ENCODE data around the gene FRAT2.

Gene FRAT2
- 29.4 to 36.4 (median 34.0) reads per million in 4 experiments for total RNA-seq

DNA sequence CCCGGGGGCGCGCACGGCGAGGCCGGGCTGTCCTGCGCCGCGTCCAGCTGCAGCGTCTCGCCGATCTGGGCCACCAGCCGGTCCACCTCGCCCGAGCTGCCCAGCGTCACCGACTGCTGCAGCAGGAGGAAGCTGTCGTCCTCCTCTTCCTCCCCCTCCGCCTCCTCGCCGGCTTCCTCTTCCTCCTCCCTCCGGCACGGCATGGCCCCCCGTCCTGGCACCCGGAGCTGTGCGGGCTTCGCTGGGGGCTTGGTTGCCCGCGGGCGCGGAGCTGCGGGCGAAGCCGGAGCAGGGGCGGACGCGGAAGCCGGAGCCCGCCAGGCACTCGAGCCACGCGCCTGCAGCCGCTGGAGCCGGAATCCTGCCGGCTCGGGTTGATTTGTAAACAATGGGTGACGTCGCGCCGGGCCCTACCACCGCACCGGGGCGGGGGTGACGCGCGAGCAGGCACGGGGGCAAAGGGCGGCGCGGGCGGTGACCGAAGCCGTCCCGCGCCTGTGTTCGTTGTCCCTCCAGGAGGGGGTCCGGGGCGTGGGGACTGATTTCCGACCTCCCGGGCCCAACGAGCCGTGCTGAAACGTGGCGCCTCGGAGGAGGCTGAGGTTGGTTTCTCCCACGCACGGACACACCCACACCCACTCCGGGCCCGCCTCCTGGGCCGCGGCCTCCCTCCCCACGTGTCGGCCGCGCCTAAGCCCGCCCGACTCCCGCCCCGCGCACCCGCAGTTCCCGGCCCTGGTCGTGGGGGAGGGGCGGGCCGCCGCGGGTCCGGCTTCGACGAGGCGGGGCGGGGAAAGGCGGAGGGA is at the start of gene FRAT2:
Gene FRAT2 (minus strand): TSS at position 360 of the 806 bp plus-strand sequence. CDS start 157 bp downstream, at position 203.
- DNase-seq, result peak; percentile 85

DNA sequence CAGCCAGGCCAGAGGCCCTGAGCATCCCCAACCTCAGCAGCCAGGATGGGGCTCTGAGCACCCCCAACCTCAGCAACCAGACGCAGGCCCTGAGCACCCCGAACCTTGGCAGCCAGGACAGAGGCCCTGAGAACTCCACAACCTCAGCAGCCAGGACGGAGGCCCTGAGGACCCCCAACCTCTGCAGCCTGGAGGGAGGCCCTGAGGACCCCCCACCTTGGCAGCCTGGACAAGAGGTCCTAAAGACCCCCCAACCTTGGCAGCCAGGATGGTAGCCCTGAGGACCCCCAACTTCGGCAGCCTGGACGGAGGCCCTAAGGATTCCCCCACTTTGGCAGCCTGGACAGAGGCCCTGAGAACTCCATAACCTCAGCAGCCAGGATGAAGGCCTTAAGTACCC is 49.6 kb upstream of the FRAT2 start:
- DNase-seq, result no peak

GRCh38 chr10:97383159-97383558 is 48.6 kb upstream of the FRAT2 start:
- no peak for DNase-seq

DNA sequence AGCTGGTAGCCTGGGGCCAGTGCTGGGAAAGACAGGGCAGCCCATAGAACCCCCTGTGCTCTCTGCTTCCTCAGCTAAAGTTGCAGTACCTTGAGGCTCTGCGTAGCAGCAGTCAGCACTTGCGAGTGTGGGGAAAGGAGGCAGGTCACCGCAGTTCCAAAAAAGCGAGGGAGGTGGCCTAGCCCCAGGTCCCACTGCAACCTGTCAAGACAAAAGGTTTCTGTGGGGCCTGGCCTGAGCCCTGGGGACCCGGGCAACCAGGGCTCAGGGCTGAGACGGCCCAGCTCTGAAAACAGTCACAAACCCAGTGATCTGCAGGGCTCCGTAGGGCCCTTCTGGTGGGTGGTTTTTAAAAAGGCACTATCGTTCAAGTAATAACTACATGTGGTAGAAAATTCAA is 47.1 kb upstream of the FRAT2 start:
- no peak for DNase-seq

DNA sequence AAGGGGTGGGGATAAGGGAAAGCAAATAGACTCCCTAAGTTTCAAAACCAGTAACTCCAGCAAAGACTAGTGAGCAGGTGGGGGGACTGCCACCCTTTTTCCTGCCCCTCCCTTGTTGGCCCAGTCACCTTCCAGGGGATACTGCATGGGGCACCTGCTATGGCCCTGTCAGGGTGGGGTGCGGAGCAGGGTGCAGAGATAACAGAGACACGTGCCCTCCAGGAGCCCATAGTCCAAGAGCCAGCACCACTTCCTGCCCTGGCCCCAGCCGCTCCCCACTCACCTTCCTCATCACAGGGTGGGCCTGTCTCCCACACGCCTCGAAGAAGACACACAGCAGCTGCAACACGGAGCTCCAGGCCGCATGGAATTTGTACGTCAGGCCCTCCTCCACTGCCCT is 46.0 kb upstream of the FRAT2 start:
- no peak for DNase-seq

DNA sequence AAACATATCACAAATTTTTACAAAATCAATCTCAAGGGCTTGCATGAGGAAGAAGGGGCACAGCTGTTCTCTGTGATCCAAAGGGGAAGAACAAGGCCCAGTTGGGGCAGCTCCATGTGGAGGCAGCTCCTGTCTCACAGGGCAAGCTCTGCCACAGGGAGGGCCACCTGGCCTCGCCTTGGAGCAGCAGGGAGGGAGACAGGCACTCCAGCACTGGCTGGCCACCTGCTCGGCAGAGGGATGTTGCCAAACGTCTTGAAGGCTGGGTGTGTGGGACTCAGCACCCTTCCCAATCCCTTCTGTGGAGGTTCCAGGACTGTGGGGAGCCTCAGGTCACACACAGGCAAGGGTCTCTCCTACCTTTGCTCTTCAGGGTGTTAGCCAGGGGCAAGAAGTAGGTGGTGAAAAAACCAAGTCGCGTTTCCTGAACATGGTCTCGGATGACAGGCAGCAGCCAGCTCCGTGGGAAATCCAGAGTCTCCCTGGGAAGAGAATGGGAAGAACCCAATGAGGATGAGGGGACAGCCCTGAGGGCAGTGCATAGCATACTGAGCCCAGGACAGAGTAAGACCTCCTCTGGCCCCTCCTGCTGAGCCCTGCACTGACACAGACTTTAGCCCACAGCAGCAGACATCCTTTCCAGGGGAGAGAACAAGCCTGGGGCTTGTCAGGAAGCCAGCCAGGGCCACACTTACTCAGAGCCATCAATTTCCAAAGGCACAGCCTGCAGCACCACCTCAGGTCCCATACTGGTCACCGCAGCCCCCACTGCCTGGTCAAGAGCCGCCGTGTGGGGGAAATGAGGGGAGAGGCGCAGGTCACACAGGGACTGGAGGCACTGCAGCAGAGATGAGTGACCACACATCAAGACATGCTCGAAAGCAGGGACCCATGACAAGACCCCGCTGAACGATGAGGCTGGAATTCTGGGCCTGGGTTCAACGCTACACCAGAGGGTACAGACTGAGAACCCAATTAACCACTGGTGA is 44.7 kb upstream of the FRAT2 start:
- no peak for DNase-seq

DNA sequence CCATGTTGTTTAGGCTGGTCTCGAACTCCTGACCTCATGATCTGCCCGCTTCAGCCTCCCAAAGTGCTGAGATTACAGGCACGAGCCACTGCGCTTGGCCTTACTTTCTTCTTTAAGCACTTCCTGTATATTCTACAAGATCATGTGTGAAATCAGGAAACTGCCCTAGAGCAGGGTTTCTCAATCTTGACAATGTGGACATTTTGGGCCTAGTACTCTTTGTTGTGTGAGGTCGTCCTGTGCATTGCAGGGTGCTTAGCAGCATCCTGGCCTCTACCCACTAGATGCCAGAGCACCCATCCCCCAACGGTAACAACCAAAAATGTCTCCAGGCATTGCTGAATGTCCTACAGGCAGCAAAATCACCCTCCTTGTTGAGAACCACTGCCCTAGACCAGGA is 41.9 kb upstream of the FRAT2 start:
- DNase-seq, result no peak

DNA sequence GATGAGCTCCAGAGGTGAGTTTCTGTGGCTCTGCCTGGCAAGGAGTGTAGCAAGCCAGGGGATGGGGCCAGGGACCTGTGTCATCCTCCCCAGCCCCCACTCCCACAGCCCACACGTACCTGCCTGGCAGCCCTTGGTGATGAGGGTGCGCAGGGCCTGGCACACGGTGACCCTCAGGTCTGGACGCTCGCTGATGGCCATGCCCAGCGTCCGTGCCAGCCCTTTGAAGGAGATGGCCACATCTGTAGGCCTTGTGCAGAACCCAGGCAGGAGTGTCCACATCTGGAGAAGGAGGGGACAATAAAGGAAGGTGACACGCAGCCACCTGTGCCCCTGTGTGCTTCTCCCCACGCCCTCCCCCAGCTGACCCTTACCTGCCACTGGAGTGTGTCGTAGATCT is 38.9 kb upstream of the FRAT2 start:
- no peak for DNase-seq

- DNase-seq, result no peak
Observed at GRCh38 chr10:97372233-97372875, 37.8 kb upstream of the FRAT2 start.

DNA sequence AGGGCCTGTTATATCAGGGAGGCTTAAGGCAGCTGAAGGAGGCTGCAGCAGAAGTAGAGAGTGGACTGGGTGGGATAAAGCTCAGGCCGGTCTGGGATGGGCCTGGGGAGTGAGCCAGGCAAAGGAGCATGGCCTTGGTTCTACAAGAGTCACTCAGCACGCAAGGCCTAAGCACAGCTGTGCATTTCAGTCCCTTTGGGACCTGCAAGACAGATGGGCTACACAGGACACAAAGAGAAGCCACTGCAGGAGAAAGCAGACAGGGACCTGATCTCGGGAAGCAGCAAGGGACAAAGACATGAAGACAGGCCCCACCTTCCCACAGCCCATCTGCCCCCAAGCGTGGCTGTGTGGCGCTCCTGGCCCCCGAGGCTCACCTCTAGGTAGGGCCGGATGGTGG is 37.2 kb upstream of the FRAT2 start:
- no peak for DNase-seq

- DNase-seq, result no peak
Observed at GRCh38 chr10:97367126-97367649, 32.7 kb upstream of the FRAT2 start.

DNA sequence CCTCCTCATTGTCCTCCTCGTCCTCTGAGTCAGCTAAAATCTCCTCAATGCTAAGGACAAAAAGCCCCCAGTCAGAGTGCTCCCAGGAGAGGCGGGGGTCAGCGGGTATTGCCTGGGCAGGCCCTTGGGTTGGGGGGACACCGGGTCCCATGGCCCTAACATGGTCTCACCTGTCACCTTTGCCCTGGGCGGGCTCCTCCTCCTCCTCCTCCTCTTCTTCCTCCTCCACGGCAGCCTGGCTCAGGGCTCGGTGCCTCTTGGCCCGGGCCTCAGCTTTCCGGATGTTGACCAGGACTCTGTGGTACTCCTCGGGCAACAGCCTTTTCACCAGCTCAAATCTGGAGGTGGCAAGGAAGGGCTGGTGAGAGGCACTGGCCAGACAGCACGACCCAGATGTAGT is 32.0 kb upstream of the FRAT2 start:
- no peak for DNase-seq

DNA sequence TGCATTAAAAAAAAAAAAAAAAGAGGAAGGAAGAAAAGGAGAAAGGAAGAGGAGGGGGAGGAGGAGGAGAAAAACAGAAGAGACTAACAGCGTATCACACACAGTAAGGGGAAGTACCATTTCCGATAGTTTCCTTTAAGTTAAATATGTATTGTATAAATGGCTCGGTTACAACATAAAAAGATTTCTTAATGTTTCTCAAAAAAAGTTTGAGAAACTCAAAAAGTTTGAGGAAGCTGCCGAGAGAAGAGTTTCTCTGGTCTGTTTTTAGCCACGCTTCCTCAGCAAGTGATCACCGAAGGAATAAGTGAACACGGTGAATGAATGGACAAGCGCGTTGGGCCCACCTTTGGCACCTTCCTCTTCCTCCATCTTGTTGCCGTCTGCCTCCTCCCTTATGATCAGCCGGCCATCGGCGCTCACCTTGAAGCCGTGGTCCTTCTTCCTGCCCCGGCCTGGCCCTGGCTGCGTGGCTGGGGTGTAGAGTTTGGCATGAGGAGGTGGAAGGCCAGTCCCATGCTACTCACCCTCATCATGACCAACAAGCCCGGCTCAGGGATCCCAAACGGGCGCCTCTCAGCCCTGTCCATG is 31.3 kb upstream of the FRAT2 start:
- DNase-seq, result no peak

- DNase-seq, result no peak
Observed at GRCh38 chr10:97363071-97363470, 28.5 kb upstream of the FRAT2 start.

DNA sequence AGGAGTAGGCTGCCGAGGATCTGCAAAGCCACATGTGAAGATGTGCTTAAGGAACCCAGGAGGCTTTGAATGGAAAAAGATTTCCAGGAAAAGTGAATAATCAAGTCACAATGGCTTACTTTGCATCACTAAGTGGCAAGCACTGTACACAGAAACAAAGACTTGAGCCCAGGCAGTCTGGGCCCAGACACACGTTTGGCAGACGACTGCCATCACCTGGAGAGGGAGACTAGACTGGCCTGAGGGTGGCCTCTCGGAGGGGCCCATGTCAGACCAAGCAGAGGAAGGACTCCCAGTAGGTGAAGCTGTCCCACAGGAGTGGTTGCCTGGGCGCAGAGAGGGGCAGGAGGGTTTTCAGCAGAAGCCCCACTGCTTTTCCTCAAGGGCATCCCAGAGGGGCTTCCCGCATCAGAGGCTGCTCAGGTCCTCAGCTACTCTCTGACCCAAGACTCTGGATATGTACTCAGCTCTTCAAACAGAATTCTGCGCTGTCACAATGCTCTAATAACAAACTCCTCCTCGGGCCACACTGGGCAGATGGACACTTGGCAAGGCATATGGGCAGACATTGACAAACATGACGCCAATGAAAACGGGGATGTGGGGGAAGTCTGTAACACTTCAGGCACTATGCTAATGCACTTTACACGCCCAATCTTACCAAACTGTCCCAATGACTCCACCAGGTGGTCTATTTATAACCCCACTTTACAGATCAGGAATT is 27.9 kb upstream of the FRAT2 start:
- DNase-seq, result no peak

DNA sequence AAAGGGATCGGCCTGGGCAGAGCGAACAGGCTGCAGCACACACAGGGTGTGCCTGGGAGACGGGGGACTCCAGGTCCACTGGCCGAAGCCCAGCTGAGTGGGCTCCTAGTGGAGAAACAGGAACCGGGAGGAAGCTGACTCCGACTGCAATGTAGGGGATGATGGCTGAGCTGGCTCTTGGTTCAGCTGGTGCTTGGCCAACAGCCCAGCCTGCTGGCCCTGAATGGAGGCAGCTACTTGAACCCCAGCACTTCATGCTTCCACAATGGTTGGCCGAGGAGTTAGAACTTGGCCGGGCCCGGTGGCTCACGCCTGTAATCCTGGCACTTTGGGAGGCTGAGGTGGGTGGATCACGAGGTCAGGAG is 27.0 kb upstream of the FRAT2 start:
- no peak for DNase-seq

DNA sequence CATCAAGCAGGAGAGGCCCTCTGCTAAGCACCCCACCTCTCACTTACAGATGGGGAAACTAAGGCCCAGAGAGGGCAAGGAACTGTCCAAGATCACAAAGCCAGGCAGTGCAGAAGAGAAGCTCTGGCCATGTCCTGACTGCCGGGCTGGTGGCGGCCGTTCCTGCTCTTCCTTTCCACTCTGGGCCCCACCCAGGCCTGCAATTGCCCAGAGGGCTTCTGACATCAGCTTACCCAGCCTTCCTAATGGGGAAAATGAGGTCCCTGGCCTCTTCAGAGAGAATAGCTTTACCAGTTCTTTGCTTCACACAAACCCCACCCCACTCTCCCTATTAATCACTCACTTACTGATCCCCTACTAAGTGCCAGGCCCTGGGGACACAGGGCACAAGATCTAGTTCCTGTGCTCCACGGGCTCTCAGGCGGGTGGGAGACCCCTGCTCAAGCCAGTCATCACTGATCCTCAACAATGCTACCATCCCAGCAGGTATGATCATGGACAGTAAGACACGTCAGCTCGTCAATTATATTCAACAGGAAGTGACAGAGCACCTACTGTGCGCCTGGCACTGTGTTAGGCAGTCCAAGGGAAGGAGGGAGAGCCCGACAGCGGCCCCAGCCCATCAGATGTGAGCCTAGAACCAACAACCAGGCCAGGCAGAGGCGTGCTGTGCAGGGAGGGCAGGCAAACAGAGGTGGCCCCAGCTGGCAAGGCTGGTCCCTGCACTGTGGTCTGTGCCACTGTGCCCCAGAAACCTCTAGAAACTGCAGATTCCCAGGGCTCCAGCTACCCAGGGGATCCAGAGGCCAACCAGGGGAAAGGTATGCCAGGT is 26.4 kb upstream of the FRAT2 start:
- DNase-seq, result no peak

DNA sequence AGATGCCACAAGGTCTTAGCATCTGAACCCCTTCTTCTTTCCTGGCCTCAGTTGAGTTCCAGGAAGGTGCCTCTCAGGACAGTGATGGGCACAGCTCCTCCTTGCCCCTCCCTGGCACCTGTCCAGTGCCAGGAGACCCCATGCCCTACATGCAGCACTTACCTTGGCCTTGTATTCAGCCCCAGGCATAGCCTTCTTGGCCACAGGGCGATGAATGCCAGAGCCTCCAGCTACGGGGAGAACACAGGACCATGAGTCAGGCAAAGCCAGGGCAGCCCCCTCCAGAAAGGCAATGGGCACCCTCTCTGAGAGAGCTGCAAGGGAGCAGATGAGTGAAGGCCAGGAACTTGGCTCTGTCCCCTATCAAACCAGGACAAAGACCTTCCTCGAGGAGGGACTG is 24.3 kb upstream of the FRAT2 start:
- DNase-seq, result no peak

GRCh38 chr10:97358349-97358748 is 23.8 kb upstream of the FRAT2 start:
- no peak for DNase-seq

GRCh38 chr10:97356918-97357317 is 22.4 kb upstream of the FRAT2 start:
- DNase-seq, result no peak

DNA sequence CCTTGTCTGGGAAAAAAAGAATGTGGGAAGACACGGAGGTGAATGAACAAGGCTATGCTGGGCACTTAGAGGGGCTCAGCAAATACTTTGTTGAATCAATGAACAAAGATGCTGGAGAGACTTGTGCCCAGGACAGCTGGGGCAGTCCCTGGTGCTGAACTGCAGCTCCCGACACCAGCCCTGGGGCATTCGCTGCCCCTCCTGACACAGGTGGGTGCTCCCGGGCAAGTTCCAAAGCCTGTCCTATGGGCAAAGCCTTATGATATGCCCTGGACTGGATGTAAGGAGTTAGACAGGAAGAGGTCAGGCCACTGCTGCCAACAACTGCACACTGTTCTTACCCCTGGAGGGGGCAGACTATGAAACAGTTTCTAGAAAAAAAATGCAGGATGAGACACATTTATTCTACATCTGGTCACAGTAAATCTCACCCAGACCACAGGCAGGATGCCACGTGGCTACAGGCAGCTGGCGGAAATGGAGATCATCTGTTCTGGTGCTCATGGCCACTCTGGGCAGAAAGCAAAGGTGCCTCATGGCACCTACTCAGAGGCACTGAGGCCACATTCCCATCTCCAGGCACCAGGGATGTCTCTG is 21.9 kb upstream of the FRAT2 start:
- no peak for DNase-seq

Measured in effector CD8-positive, alpha-beta T cell (primary cell).